ENCODE data around the gene FAM187B. TPM values are rescaled to one million over a fixed set of nuclear protein-coding genes. Genes with fewer than 3 reads are reported as not detected.
A peak's percentile ranks its signal among the peaks of the same experiment; 100 is the strongest.

Gene FAM187B
- polyA plus RNA-seq (2013, experiment 1 of 2; ENCODE audit: insufficient read length) = not detected
- not detected for polyA plus RNA-seq (2013, experiment 2 of 2; ENCODE audit: insufficient read length)

DNA sequence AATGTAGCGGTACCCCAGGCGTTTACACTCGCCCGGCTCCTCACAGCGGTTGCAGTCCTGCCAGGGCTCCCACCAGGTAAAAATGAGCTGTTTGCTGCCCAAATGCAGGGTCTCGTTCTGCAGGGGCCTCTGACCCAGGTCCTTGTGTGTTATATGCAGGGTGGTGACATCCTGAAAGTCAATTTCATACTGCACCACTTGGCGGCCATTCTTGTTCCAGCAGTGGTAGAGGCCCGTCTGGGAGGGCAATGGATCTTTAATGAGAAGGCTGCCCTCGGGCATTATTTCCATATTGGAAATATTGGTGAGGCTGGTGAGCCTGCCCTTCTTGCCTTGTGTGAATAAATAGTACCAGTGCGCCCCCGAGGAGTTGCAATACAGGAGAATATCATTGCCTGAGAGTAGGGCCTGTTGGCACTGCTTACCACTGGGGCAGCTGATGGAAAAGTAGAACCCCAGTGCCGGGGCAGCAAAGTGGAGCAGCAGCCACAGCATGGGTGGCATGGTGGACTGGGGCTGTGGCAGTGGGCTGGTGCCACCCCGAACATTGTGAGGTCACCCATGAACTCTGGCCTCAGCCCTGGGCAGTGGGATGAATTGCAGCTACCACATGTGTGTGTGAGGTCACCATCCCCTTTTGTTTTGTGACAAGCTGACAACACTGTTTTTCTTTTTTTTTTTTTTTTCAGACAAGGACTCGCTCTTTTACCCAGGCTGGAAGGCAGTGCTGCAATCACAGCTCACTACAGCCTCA lies at the start of gene FAM187B:
Gene FAM187B, minus strand, starts transcription at position 563 of the 754 bp plus-strand sequence. Its CDS starts 59 bp downstream, at position 504.
- no peak for DNase-seq

GRCh38 chr19:35276706-35277281 lies 48.3 kb upstream of the FAM187B start:
- no peak for DNase-seq

- no peak for DNase-seq
Observed at GRCh38 chr19:35274323-35274722, 45.8 kb upstream of the FAM187B start.

- DNase-seq = no peak
Observed at GRCh38 chr19:35273686-35274259, 45.2 kb upstream of the FAM187B start.

DNA sequence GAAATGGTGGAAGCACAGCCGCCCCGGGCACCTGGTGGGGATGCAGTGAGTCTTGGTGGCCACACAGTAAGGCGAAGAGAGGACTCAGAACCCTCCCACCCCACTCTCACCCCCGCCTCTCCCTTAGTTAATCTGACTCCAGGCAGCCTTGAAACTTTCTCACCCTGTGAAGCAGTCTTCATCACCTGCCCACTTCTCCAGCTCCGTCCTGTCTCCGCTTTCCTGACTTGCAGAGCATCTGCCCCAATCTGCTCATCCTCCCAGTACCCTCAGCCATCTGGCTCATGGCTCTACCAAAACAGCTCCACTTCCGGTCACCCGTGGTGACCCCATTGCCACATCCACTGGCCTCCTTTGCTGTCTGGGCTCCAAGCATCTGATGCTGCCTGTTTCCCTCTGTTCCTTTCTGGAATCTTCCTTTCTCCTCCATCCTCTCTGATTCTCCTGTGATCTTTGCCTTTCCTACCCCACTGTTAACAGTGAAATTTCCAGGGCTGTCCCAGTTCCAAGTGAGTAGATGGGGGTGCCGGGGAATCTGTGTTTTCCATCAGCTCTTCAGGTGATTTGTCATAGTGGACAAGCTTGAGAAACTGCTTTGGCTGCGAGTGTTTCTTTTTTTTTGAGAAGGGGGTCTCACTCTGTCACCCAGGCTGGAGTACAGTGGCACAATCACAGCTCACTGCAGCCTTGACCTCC lies 44.6 kb upstream of the FAM187B start:
- DNase-seq = no peak

DNA sequence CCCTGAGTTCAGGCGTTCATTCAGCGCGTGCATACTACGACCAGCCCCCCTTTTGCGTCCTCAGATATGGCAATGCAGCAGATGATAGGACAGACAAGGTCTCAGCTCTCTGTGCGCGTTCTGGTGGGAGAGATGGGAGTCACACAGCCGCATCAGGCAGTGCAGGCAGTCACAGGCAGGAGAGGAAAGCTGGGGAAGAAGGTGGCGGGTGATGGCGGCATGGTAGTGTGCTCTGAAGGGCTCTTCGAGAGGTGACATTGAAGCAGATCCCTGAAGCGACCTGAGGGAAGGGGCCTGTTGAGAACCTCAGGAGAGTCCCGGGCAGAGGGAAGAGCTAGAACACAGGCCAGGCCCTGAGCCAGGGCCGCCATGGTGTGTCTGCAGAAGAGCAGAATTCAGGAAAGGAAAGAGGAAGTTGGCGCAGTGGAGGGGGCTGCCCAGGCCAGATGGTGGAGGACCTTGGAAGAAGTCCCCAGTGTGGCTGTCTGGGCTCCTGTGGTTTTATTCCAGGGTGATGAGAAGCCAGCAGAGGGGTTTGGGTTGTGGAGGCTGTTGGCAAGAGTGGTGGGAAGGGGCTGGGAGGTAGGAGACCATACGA lies 43.7 kb upstream of the FAM187B start:
- no peak for DNase-seq

- DNase-seq = no peak
Observed at GRCh38 chr19:35271546-35271945, 43.0 kb upstream of the FAM187B start.

- no peak for DNase-seq
Observed at GRCh38 chr19:35270381-35270811, 41.9 kb upstream of the FAM187B start.

GRCh38 chr19:35269438-35270117 lies 41.0 kb upstream of the FAM187B start:
- DNase-seq = peak; percentile 68

DNA sequence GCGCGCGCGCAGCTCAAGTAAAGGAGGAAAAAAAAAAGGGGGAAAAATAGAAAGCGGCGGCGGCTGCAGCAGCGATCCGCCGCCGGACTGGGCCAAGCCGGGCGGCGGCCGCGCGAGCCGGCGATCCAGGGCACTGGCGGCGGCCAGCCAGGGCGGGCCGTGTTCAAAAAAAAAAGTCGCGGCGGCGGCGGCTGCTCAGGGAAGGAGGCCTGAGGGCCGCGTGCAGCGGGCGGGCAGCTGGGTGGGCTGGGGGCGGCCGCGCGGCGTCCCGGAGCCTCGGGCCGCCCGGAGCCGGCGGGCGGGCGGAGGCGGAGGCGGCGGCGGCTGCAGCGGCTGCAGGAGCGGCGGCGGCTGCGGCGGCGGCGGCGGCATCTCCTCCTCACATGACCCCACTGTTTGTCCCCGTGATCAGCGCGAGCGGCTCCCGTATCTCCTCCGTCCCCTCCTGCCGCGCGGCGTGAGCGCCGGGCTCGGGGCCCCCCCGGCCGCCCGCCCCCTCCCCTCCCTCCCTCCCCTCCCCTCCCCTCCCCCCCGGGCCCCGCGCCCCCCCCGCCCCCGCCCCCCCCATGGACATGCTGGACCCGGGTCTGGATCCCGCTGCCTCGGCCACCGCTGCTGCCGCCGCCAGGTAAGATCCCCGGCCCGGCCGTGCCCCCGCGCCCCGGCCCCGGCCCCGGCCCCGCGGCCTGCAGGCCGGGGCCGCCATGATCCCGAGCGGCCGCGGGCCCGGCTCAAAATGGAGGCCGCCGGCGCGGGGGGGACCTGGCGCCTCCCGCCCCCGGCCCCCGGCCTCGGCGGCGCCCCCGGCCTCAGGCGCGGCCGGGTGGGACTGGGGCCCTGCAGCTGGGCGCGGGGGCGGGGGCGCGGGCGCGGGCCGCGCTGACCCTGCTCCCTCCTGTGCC lies 40.2 kb upstream of the FAM187B start, which contains the start of gene USF2:
Gene USF2, plus strand, starts transcription at position 427 of the 902 bp plus-strand sequence. Its CDS starts 140 bp downstream, at position 567.
- peak; percentile 80 for DNase-seq

GRCh38 chr19:35267818-35268535 lies 39.4 kb upstream of the FAM187B start:
- peak; percentile 79 for DNase-seq

DNA sequence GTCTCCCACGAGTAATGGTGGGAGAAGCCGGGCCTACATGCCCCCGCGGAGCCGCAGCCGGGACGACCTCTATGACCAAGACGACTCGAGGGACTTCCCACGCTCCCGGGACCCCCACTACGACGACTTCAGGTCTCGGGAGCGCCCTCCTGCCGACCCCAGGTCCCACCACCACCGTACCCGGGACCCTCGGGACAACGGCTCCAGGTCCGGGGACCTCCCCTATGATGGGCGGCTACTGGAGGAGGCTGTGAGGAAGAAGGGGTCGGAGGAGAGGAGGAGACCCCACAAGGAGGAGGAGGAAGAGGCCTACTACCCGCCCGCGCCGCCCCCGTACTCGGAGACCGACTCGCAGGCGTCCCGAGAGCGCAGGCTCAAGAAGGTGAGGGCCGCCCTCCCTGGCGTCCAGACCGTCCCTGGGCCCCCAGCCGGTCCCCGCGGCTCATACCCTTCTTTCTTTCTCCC lies 38.8 kb upstream of the FAM187B start:
- DNase-seq = peak; percentile 25

DNA sequence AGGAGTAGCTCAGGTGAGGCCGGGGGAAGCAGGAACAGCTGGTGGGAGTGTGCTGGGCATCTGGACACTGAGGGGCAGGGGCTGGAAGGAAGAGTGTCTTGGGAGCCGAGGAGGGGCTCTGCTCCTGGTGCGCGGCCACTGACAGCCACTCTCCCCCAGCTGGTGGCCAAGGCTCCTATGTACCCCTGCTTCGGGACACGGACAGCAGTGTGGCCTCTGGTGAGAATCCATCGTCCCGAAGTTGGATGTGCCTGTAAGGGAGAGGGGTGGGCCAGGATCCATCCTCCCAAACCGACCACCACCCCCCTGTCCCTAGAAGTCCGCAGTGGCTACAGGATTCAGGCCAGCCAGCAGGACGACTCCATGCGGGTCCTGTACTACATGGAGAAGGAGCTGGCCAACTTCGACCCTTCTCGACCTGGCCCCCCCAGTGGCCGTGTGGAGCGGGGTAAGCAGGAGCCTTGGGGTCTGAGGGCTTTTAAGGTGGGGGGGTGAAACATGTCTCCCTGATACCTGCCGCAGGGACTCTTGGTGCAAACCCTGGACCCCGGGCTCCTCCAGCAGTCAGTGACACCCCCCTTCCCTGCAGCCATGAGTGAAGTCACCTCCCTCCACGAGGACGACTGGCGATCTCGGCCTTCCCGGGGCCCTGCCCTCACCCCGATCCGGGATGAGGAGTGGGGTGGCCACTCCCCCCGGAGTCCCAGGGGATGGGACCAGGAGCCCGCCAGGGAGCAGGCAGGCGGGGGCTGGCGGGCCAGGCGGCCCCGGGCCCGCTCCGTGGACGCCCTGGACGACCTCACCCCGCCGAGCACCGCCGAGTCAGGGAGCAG lies 38.2 kb upstream of the FAM187B start:
- no peak for DNase-seq

GRCh38 chr19:35265900-35266519 lies 37.5 kb upstream of the FAM187B start:
- no peak for DNase-seq

GRCh38 chr19:35265126-35265899 lies 36.8 kb upstream of the FAM187B start:
- no peak for DNase-seq

GRCh38 chr19:35264268-35265125 lies 36.0 kb upstream of the FAM187B start:
- no peak for DNase-seq
